Heart left ventricle (tissue), 16 donors: ENCODE data around the gene SAMD15. TPM values are rescaled to one million over a fixed set of nuclear protein-coding genes. Genes with fewer than 3 reads are reported as not detected.

ENCODE experiments used
- ATAC-seq, 4 donors: fragments of 200-7000 bp; cut with Tn5 transposase; one replicate each; pipeline ENCODE4 v1.9.1; 2020 to 2022; ENCODE audit warnings: moderate library complexity in 4 of 4, mild to moderate bottlenecking in 3 of 4, moderate number of reproducible peaks in 1 of 4
- DNase-seq, 5 donors: peaks; one replicate each; pipeline ENCODE4 v3.0.0-alpha.2; 2020
- H3K27ac ChIP-seq, 12 donors: fragments of 200-600 bp; sonication (generic) in 4 of 12; one replicate each; pipeline versions ENCODE4 v1.5.0 to v1.8.0; 2016 to 2022; ENCODE audit warnings: mild to moderate bottlenecking in 2 of 12
- H3K27me3 ChIP-seq, 9 donors: fragments of 200-600 bp; sonication (generic) in 2 of 9; one replicate each; pipeline versions ENCODE4 v1.5.1 to v1.8.0; 2016 to 2022; ENCODE audit warnings: mild to moderate bottlenecking in 3 of 9
- H3K36me3 ChIP-seq, 9 donors: fragments of 200-600 bp; sonication (generic) in 2 of 9; one replicate each; pipeline versions ENCODE4 v1.5.0 to v1.8.0; 2018 to 2022; ENCODE audit warnings: mild to moderate bottlenecking in 2 of 9
- H3K4me1 ChIP-seq, 12 donors: fragments of 200-600 bp; sonication (generic) in 4 of 12; one replicate each; pipeline versions ENCODE4 v1.5.0 to v1.8.0; 2016 to 2022; ENCODE audit warnings: mild to moderate bottlenecking in 3 of 12
- H3K4me3 ChIP-seq, 12 donors: fragments of 200-600 bp; sonication (generic) in 4 of 12; one replicate each; pipeline versions ENCODE4 v1.5.0 to v1.8.0; 2017 to 2022; ENCODE audit warnings: mild to moderate bottlenecking in 9 of 12, moderate library complexity in 4 of 12
- H3K9me3 ChIP-seq, 12 donors: fragments of 200-600 bp; sonication (generic) in 4 of 12; one replicate each; pipeline versions ENCODE4 v1.5.0 to v1.8.0; 2016 to 2022; ENCODE audit warnings: mild to moderate bottlenecking in 1 of 12
- CTCF ChIP-seq, 12 donors: fragments of 200-600 bp; sonication (generic) in 4 of 12; IDR thresholded peaks; one replicate each; pipeline versions ENCODE4 v1.5.0 to v1.8.0; 2018 to 2022; ENCODE audit warnings: antibody characterized with exemption in 12 of 12, mild to moderate bottlenecking in 5 of 12
- POLR2A ChIP-seq, 2 donors: fragments of 450-650 bp; IDR thresholded peaks; one replicate each; pipeline ENCODE4 v1.6.1; 2017; ENCODE audit warnings: antibody characterized with exemption in 2 of 2, mild to moderate bottlenecking in 2 of 2, moderate library complexity in 2 of 2
- WGBS, 4 donors: extraction: QIAGEN DNeasy Blood & Tissue Kit in 2 of 4; methylation state at CpG; one replicate each; pipeline versions ENCODE4 v1.1.5 to v1.1.7; 2013 to 2018; 5-methylcytosine and 5-hydroxymethylcytosine counted together
- intact Hi-C, 10 donors: fragments of 100-400 bp; cut with DNase I; formaldehyde crosslinking; loops; one replicate each; pipeline versions ENCODE4 v1.11.1 to v1.14.2; 2022
- polyA plus RNA-seq, 2 donors: library from polyadenylated mRNA; stranded (reverse); fragments of 200-250 nt; gene quantifications; one replicate each; pipeline ENCODE4 v1.2.3, GENCODE V29; 2013
- total RNA-seq, 9 donors: library from RNA; depleted of rRNA in 2 of 9; stranded (reverse); fragments of >200 nt in 2 of 9; fragmentation: NEBNext Ultra II Directional in 3 of 9; extraction: Animal tissue kit (Norgen Biotek cat#: 25700) in 3 of 9; gene quantifications; one replicate each; pipeline versions ENCODE4 v1.1.0 to v1.2.4, GENCODE V29; 2016 to 2023
- donor health status: ischemic (EF 13 %, LVEDD 7.1; RV severe dilation, severe dysfunction).
- donor health status: healthy with polysubstance abuse.
- donor health status: DM: no; HTN: yes; CAD: no.
- donor health status: DM: no; HTN: no; CAD: no.
- donor health status: ischemic (EF 25% LVEDD 6.9; RV normal size, moderate dysfunction).
- donor health status: ischemic (EF 25% LVEDD 5.7; RV mildly dilated, moderate dysfunction).
- donor health status: healthy.
- donor health status: DM: yes; HTN: yes; CAD: no.
- donor health status: ischemic (EF 35%, LVEDD 5.7; RV mildly dilated, moderate dysfunction).
- donor health status: nonischemic (EF 11% LVEDD 7.7; RV severe dilation, severe dysfunction).
- donor health status: DM: yes; HTN: yes; CAD: no.
- donor health status: PGD.
- donor health status: ischemic (EF 29% LVEDD 5.4; RV normal size, mild dysfunction).
- donor health status: nonischemic (EF 23%, LVEDD 6.1; RV moderate dilation, normal function).

The SAMD15 gene
- total and polyA plus RNA-seq, 11 donors = 0.08 to 1.2 (median 0.35) TPM; not detected in 7

GRCh38 chr14:77347751-77348150 lies 29.4 kb upstream of the SAMD15 start:
- H3K4me1 ChIP-seq = peaks cover 0 to 6% (median 0%) of the 10 kb centered on the region in 12 donors
- H3K27ac ChIP-seq = peak overlapping the region in 1 of 12 donors; percentile 51
- no peaks in the 10 kb centered on the region for H3K9me3 ChIP-seq
- no peaks in the 10 kb centered on the region for H3K27me3 ChIP-seq
- H3K36me3 ChIP-seq = peaks cover 0 to 36% (median 25%) of the 10 kb centered on the region in 9 donors
- intact Hi-C loops = no loop called here
- TF ChIP-seq CTCF (IDR thresholded peaks at IDR 0.05) = no peak
- no peak for TF ChIP-seq POLR2A (IDR thresholded peaks at IDR 0.05)
- no peak for ATAC-seq
- no peak overlapping the region for H3K4me3 ChIP-seq
- DNase-seq = no peak
- 74 to 86% (median 80%) methylated on average over 3 of the region's 3 CpGs for WGBS, 4 donors

- 88 to 92% (median 90%) methylated on average over 5 of the region's 5 CpGs for WGBS, 4 donors
- TF ChIP-seq CTCF (IDR thresholded peaks at IDR 0.05) = no peak
- TF ChIP-seq POLR2A (IDR thresholded peaks at IDR 0.05) = no peak
- H3K4me3 ChIP-seq = no peak overlapping the region
Measured at GRCh38 chr14:77353469-77354141, 23.6 kb upstream of the SAMD15 start.

GRCh38 chr14:77355811-77356210 lies 21.4 kb upstream of the SAMD15 start:
- TF ChIP-seq POLR2A (IDR thresholded peaks at IDR 0.05) (no peak), CTCF (IDR thresholded peaks at IDR 0.05) (no peak)
- 93 to 96% (median 93%) methylated on average over 4 of the region's 4 CpGs for WGBS, 4 donors
- intact Hi-C loops = no loop called here
- no peaks in the 10 kb centered on the region for H3K27me3 ChIP-seq
- no peaks in the 10 kb centered on the region for H3K4me1 ChIP-seq
- ATAC-seq = no peak
- no peak for DNase-seq
- H3K36me3 ChIP-seq = peaks cover 0 to 3% (median 0%) of the 10 kb centered on the region in 9 donors
- H3K4me3 ChIP-seq = no peak overlapping the region
- no peak overlapping the region for H3K27ac ChIP-seq
- H3K9me3 ChIP-seq = no peaks in the 10 kb centered on the region

More at GRCh38 chr14:77353469-77354141, 23.6 kb upstream of the SAMD15 start:
- ATAC-seq (no peak), DNase-seq (no peak)
- Histone ChIP-seq H3K36me3 (peaks cover 0 to 19% (median 9%) of the 10 kb centered on the region in 9 donors), H3K27me3 (no peaks in the 10 kb centered on the region), H3K4me1 (no peaks in the 10 kb centered on the region), H3K27ac (no peak overlapping the region), H3K9me3 (no peaks in the 10 kb centered on the region)
- intact Hi-C loops = no loop called here

- intact Hi-C loops = no loop called here
Measured at GRCh38 chr14:77356899-77357298, 20.3 kb upstream of the SAMD15 start.

More at GRCh38 chr14:77356899-77357298, 20.3 kb upstream of the SAMD15 start:
- Histone ChIP-seq H3K4me1 (no peaks in the 10 kb centered on the region), H3K4me3 (no peak overlapping the region), H3K27ac (no peak overlapping the region), H3K36me3 (no peaks in the 10 kb centered on the region), H3K27me3 (no peaks in the 10 kb centered on the region), H3K9me3 (no peaks in the 10 kb centered on the region)
- no peak for ATAC-seq
- no peak for TF ChIP-seq CTCF (IDR thresholded peaks at IDR 0.05)
- no peak for TF ChIP-seq POLR2A (IDR thresholded peaks at IDR 0.05)
- no peak for DNase-seq
- WGBS, 4 donors = 94 to 96% (median 95%) methylated on average over 4 of the region's 4 CpGs
